Measurements from ENCODE around the gene PRKCE. TPM values are rescaled to one million over a fixed set of nuclear protein-coding genes. Genes with fewer than 3 reads are reported as not detected.

The PRKCE gene
- total and polyA plus RNA-seq, 2 donors (not counting 1 experiment from before 2014, with no cell fraction given) = 23.6 to 271 TPM

DNA sequence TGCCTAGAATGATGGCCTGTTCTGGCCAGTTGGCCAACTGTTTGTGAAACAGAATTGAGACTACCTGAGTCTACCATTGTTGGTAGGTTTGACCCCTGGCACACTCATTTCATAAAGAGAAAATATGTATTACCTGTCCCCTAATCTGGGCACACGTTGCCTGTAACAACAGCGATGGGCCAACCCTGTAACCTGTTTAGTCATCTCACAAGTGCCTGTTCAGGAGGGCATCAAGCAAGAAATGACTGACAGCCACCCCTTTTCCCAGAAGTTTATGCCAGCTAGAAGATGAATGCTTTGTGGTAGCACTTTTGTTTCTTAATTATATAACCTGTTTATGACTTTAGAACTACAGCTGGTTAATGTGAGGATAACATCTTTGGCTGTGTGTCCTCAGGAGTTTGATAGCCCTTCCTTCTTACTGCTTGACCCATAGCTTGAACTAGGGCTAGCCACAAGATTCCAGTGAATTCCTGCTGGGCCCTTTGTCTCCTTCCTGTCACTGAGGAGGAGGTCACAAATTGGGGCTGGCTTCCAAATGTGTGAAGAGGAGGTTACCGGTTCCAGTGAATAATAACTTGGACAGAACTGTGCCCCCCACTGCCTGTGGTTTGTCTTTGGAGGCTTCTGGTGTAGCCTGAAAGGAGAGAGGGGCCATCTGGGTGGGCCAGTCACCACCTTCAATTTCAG, 371.8 kb downstream of the PRKCE start:
- H3K79me2 ChIP-seq (ENCODE audit: control insufficient read depth, insufficient read depth, low read length) = no peaks in the 10 kb centered on the region

GRCh38 chr2:46024146-46024779, 372.8 kb downstream of the PRKCE start:
- H3K4me1 ChIP-seq (ENCODE audit: control insufficient read depth in 2 of 2, insufficient read depth in 2 of 2, low read length in 2 of 2) = no peaks in the 10 kb centered on the region
- Mint-ChIP-seq H3K9me3 (ENCODE audit: insufficient read depth) (no peaks in the 10 kb centered on the region), H3K27me3 (no peaks in the 10 kb centered on the region), H3K4me3 (no peak overlapping the region), H3K27ac (no peak overlapping the region), H3K4me1 (no peaks in the 10 kb centered on the region)
- no peak overlapping the region for H2AFZ ChIP-seq (ENCODE audit: insufficient read depth, low read depth, low read length, poor library complexity, severe bottlenecking)
- no peak overlapping the region for H3K9ac ChIP-seq (ENCODE audit: low read length)
- ATAC-seq (ENCODE audit: low read depth) = no peak
- H3K79me2 ChIP-seq (ENCODE audit: control insufficient read depth, insufficient read depth, low read length) = no peaks in the 10 kb centered on the region
- DNase-seq = no peak
- no peaks in the 10 kb centered on the region for H3K9me3 ChIP-seq (ENCODE audit: control extremely low read depth in 1 of 3, control insufficient read depth in 2 of 3, insufficient read depth in 1 of 3, low read length in 2 of 3)
- H3K36me3 ChIP-seq (replicated peaks in 1 of 2; ENCODE audit: control extremely low read depth in 1 of 2, control insufficient read depth in 1 of 2, extremely low read depth in 1 of 2, insufficient read depth in 2 of 2, low read length in 1 of 2) = peaks cover 0 to 42% of the 10 kb centered on the region in 2 experiments
- ChIA-PET POLR2A (no interaction called here), CTCF (no interaction called here)
- no peak overlapping the region for H3K4me2 ChIP-seq (replicated peaks; ENCODE audit: low read depth, low read length, poor library complexity, severe bottlenecking)
- H3K4me3 ChIP-seq (ENCODE audit: control extremely low read depth in 1 of 5, extremely low read depth in 1 of 5, insufficient read depth in 1 of 5, low read depth in 2 of 5, low read length in 4 of 5) = no peak overlapping the region
- H4K20me1 ChIP-seq (ENCODE audit: control insufficient read depth, insufficient read depth, low read length, poor library complexity, severe bottlenecking) = no peaks in the 10 kb centered on the region
- 94% methylated on average over 5 of the region's 5 CpGs for WGBS (ENCODE audit: insufficient coverage)
- no peak for TF ChIP-seq EZH2 (IDR thresholded peaks at IDR 0.05; ENCODE audit: borderline replicate concordance, insufficient read depth, low read depth, low read length, poor library complexity, severe bottlenecking)
- TF ChIP-seq, protein P1, sequence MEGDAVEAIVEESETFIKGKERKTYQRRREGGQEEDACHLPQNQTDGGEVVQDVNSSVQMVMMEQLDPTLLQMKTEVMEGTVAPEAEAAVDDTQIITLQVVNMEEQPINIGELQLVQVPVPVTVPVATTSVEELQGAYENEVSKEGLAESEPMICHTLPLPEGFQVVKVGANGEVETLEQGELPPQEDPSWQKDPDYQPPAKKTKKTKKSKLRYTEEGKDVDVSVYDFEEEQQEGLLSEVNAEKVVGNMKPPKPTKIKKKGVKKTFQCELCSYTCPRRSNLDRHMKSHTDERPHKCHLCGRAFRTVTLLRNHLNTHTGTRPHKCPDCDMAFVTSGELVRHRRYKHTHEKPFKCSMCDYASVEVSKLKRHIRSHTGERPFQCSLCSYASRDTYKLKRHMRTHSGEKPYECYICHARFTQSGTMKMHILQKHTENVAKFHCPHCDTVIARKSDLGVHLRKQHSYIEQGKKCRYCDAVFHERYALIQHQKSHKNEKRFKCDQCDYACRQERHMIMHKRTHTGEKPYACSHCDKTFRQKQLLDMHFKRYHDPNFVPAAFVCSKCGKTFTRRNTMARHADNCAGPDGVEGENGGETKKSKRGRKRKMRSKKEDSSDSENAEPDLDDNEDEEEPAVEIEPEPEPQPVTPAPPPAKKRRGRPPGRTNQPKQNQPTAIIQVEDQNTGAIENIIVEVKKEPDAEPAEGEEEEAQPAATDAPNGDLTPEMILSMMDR (IDR thresholded peaks at IDR 0.05) = no peak
- intact Hi-C loops (cut with micrococcal nuclease) = no loop called here
- H3K27me3 ChIP-seq (replicated peaks in 1 of 4; ENCODE audit: control extremely low read depth in 1 of 4, control insufficient read depth in 3 of 4, insufficient read depth in 4 of 4, low read length in 3 of 4) = no peaks in the 10 kb centered on the region
- no peak overlapping the region for H3K27ac ChIP-seq (ENCODE audit: low read length in 2 of 2)

More for the DNA sequence above, 371.8 kb downstream of the PRKCE start:
- ChIA-PET CTCF (no interaction called here), POLR2A (no interaction called here)
- no peaks in the 10 kb centered on the region for H3K9me3 Mint-ChIP-seq (ENCODE audit: insufficient read depth)
- no peak overlapping the region for H3K4me3 Mint-ChIP-seq
- DNase-seq (no peak), ATAC-seq (ENCODE audit: low read depth) (no peak)
- no peaks in the 10 kb centered on the region for H3K4me1 Mint-ChIP-seq
- H3K4me1 ChIP-seq (ENCODE audit: control insufficient read depth in 2 of 2, insufficient read depth in 2 of 2, low read length in 2 of 2) = no peaks in the 10 kb centered on the region
- H2AFZ ChIP-seq (ENCODE audit: insufficient read depth, low read depth, low read length, poor library complexity, severe bottlenecking) = no peak overlapping the region
- H3K27me3 Mint-ChIP-seq = no peaks in the 10 kb centered on the region
- no peaks in the 10 kb centered on the region for H3K9me3 ChIP-seq (ENCODE audit: control extremely low read depth in 1 of 3, control insufficient read depth in 2 of 3, insufficient read depth in 1 of 3, low read length in 2 of 3)
- WGBS (ENCODE audit: insufficient coverage) = 69% methylated on average over 3 of the region's 3 CpGs
- TF ChIP-seq EZH2 (IDR thresholded peaks at IDR 0.05; ENCODE audit: borderline replicate concordance, insufficient read depth, low read depth, low read length, poor library complexity, severe bottlenecking) = no peak
- TF ChIP-seq, protein P1 (IDR thresholded peaks at IDR 0.05) = no peak
- no peak overlapping the region for H3K9ac ChIP-seq (ENCODE audit: low read length)
- H3K36me3 ChIP-seq (replicated peaks in 1 of 2; ENCODE audit: control extremely low read depth in 1 of 2, control insufficient read depth in 1 of 2, extremely low read depth in 1 of 2, insufficient read depth in 2 of 2, low read length in 1 of 2) = peaks cover 0 to 42% of the 10 kb centered on the region in 2 experiments
- H4K20me1 ChIP-seq (ENCODE audit: control insufficient read depth, insufficient read depth, low read length, poor library complexity, severe bottlenecking) = no peaks in the 10 kb centered on the region
- no peaks in the 10 kb centered on the region for H3K27me3 ChIP-seq (replicated peaks in 1 of 4; ENCODE audit: control extremely low read depth in 1 of 4, control insufficient read depth in 3 of 4, insufficient read depth in 4 of 4, low read length in 3 of 4)
- no peak overlapping the region for H3K27ac Mint-ChIP-seq
- H3K4me2 ChIP-seq (replicated peaks; ENCODE audit: low read depth, low read length, poor library complexity, severe bottlenecking) = no peak overlapping the region
- no peak overlapping the region for H3K27ac ChIP-seq (ENCODE audit: low read length in 2 of 2)
- H3K4me3 ChIP-seq (ENCODE audit: control extremely low read depth in 1 of 5, extremely low read depth in 1 of 5, insufficient read depth in 1 of 5, low read depth in 2 of 5, low read length in 4 of 5) = no peak overlapping the region
- intact Hi-C loops (cut with micrococcal nuclease) = no loop called here
